CD4-positive, alpha-beta T cell (primary cell): Measurements from ENCODE around the gene SPECC1. TPM values are rescaled to one million over a fixed set of nuclear protein-coding genes. Genes with fewer than 3 reads are reported as not detected.

Experiments used
- ATAC-seq: fragments of 200-7000 bp; cut with Tn5 transposase; one replicate; pipeline ENCODE4 v1.10.0; 2022; ENCODE audit warnings: mild to moderate bottlenecking; ENCODE audit not compliant: poor library complexity
- CTCF ChIA-PET: fragments of 350-600 bp; sonication (Branson Sonifier 250); formaldehyde crosslinking; loops from one replicate; lab custom pipeline; 2021; ENCODE audit warnings: antibody characterized with exemption, inconsistent platforms; lab: Charles Lee
- POLR2A ChIA-PET: fragments of 350-600 bp; sonication (Branson Sonifier 250); formaldehyde crosslinking; loops from one replicate; lab custom pipeline; 2021; ENCODE audit warnings: antibody characterized with exemption, inconsistent platforms; lab: Charles Lee
- DNase-seq, 14 experiments: peaks; one replicate each; pipeline ENCODE4 v3.0.0-alpha.2; 2013 to 2020; ENCODE audit warnings: mixed read lengths in 2 of 14
- H3K27ac ChIP-seq, 2 donors: one replicate each; pipeline versions ENCODE4 v1.5.1 to v1.7.0; 2013; ENCODE audit warnings: low read length in 2 of 2, low read depth in 1 of 2, mild to moderate bottlenecking in 1 of 2
- H3K27me3 ChIP-seq, 2 experiments: 1 replicate in 1 of 2; 2 replicates in 1 of 2; pipeline versions ENCODE4 v1.6.1 to v1.7.0; 2013; ENCODE audit warnings: low read length in 2 of 2, control low read depth in 1 of 2, mild to moderate bottlenecking in 1 of 2, moderate library complexity in 1 of 2; ENCODE audit not compliant: insufficient read depth in 2 of 2, control insufficient read depth in 1 of 2
- H3K36me3 ChIP-seq: one replicate; pipeline ENCODE4 v1.6.1; 2013; ENCODE audit warnings: low read length, control low read depth; ENCODE audit not compliant: insufficient read depth
- H3K4me1 ChIP-seq: one replicate; pipeline ENCODE4 v1.6.1; 2013; ENCODE audit warnings: low read length, control low read depth; ENCODE audit not compliant: insufficient read depth
- H3K4me3 ChIP-seq: one replicate; pipeline ENCODE4 v1.5.1; 2013; ENCODE audit warnings: mild to moderate bottlenecking, low read length, moderate library complexity
- H3K9me3 ChIP-seq, 2 experiments: 1 replicate in 1 of 2; 2 replicates in 1 of 2; pipeline versions ENCODE4 v1.6.1 to v1.7.0; 2013; ENCODE audit warnings: low read length in 2 of 2, mild to moderate bottlenecking in 2 of 2, control low read depth in 1 of 2, moderate library complexity in 1 of 2; ENCODE audit not compliant: control insufficient read depth in 1 of 2, insufficient read depth in 1 of 2
- H3K27ac Mint-ChIP-seq: one replicate; pipeline ENCODE4 v1.8.0; 2020; ENCODE audit warnings: mixed read lengths
- H3K27me3 Mint-ChIP-seq: one replicate; pipeline ENCODE4 v1.8.0; 2021; ENCODE audit warnings: mixed read lengths
- H3K36me3 Mint-ChIP-seq: one replicate; pipeline ENCODE4 v1.8.0; 2021; ENCODE audit warnings: low read depth, mixed read lengths
- H3K4me1 Mint-ChIP-seq: one replicate; pipeline ENCODE4 v1.8.0; 2021; ENCODE audit warnings: low read depth, mixed read lengths
- H3K4me3 Mint-ChIP-seq: one replicate; pipeline ENCODE4 v1.8.0; 2020; ENCODE audit warnings: mild to moderate bottlenecking, mixed read lengths
- H3K9me3 Mint-ChIP-seq: one replicate; pipeline ENCODE4 v1.8.0; 2020; ENCODE audit warnings: mixed read lengths
- intact Hi-C, 2 experiments: fragments of 100-400 bp; cut with DNase I in 1 of 2; cut with micrococcal nuclease in 1 of 2; formaldehyde crosslinking; loops; one replicate each; pipeline versions ENCODE4 v1.15.1 to v1.9.0; 2023 to 2025; cut with DNase I, micrococcal nuclease
- total RNA-seq, 174 experiments: library from RNA in 2 of 174; stranded (reverse) in 2 of 174; gene quantifications; one replicate each; pipeline ENCODE4 v1.2.3 and lab custom pipeline; 2021 to 2026
- TF ChIP-seq, protein P1 (sequence below): fragments of 200-600 bp; IDR thresholded peaks from one replicate; pipeline ENCODE4 v1.8.0; 2022; ENCODE audit warnings: antibody characterized with exemption, mild to moderate bottlenecking

SPECC1 gene
- total RNA-seq, 2 experiments from 2014 or later: 4.3 to 4.4 TPM

- Histone ChIP-seq H3K36me3 (no peaks in the 10 kb centered on the region), H3K27me3 (no peaks in the 10 kb centered on the region), H3K4me3 (no peak overlapping the region), H3K4me1 (peaks cover 5% of the 10 kb centered on the region), H3K27ac (no peak overlapping the region), H3K9me3 (no peaks in the 10 kb centered on the region)
- H3K27me3 Mint-ChIP-seq: peaks cover 12% of the 10 kb centered on the region
- CTCF ChIA-PET: interaction anchor here (1.0 kb wide), 1 partner anchor 15 kb away, joined by 3 read pairs; no protein-coding TSS in a partner anchor
- no peaks in the 10 kb centered on the region for H3K36me3 Mint-ChIP-seq
- no peak for DNase-seq
- ATAC-seq: no peak
- no peaks in the 10 kb centered on the region for H3K9me3 Mint-ChIP-seq
- no peak overlapping the region for H3K4me3 Mint-ChIP-seq
- POLR2A ChIA-PET: no interaction called here
- TF ChIP-seq, protein P1, sequence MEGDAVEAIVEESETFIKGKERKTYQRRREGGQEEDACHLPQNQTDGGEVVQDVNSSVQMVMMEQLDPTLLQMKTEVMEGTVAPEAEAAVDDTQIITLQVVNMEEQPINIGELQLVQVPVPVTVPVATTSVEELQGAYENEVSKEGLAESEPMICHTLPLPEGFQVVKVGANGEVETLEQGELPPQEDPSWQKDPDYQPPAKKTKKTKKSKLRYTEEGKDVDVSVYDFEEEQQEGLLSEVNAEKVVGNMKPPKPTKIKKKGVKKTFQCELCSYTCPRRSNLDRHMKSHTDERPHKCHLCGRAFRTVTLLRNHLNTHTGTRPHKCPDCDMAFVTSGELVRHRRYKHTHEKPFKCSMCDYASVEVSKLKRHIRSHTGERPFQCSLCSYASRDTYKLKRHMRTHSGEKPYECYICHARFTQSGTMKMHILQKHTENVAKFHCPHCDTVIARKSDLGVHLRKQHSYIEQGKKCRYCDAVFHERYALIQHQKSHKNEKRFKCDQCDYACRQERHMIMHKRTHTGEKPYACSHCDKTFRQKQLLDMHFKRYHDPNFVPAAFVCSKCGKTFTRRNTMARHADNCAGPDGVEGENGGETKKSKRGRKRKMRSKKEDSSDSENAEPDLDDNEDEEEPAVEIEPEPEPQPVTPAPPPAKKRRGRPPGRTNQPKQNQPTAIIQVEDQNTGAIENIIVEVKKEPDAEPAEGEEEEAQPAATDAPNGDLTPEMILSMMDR: no peak
- intact Hi-C loops: no loop called here
- H3K27ac Mint-ChIP-seq: no peak overlapping the region
- no peaks in the 10 kb centered on the region for H3K4me1 Mint-ChIP-seq
Measured at GRCh38 chr17:20039037-20039436, 29.9 kb downstream of the SPECC1 start.

- Histone ChIP-seq H3K9me3 (no peaks in the 10 kb centered on the region), H3K27ac (no peak overlapping the region), H3K27me3 (no peaks in the 10 kb centered on the region), H3K36me3 (no peaks in the 10 kb centered on the region), H3K4me3 (no peak overlapping the region), H3K4me1 (peaks cover 5% of the 10 kb centered on the region)
- ChIA-PET POLR2A (no interaction called here), CTCF (interaction anchor here (1.0 kb wide), 1 partner anchor 13 kb away, joined by 3 read pairs; no protein-coding TSS in a partner anchor)
- Mint-ChIP-seq H3K27me3 (peaks cover 12% of the 10 kb centered on the region), H3K4me3 (no peak overlapping the region), H3K9me3 (no peaks in the 10 kb centered on the region), H3K27ac (no peak overlapping the region), H3K36me3 (no peaks in the 10 kb centered on the region), H3K4me1 (no peaks in the 10 kb centered on the region)
- no peak for ATAC-seq
- DNase-seq: no peak
- intact Hi-C loops: no loop called here
- TF ChIP-seq, protein P1: no peak
Measured at GRCh38 chr17:20040216-20040615, 31.1 kb downstream of the SPECC1 start.

GRCh38 chr17:20043021-20043420 is 33.9 kb downstream of the SPECC1 start:
- intact Hi-C loops: no loop called here
- H3K4me3 Mint-ChIP-seq: no peak overlapping the region
- no peaks in the 10 kb centered on the region for H3K9me3 Mint-ChIP-seq
- no peak for ATAC-seq
- Histone ChIP-seq H3K36me3 (no peaks in the 10 kb centered on the region), H3K27ac (no peak overlapping the region), H3K4me1 (peaks cover 8% of the 10 kb centered on the region), H3K9me3 (no peaks in the 10 kb centered on the region), H3K4me3 (no peak overlapping the region), H3K27me3 (no peaks in the 10 kb centered on the region)
- H3K36me3 Mint-ChIP-seq: no peaks in the 10 kb centered on the region
- H3K4me1 Mint-ChIP-seq: no peaks in the 10 kb centered on the region
- ChIA-PET CTCF (no interaction called here), POLR2A (no interaction called here)
- TF ChIP-seq, protein P1: no peak
- peaks cover 8% of the 10 kb centered on the region for H3K27me3 Mint-ChIP-seq
- H3K27ac Mint-ChIP-seq: no peak overlapping the region
- DNase-seq: peak in 3 of 14 experiments; percentile 5 to 45 (median 9)
